HG03442 (cell line): Measurements from ENCODE around the gene SLF1.
"Not testable (repeated sequence)": the region's sequence is repeated elsewhere in the genome, so short reads cannot be mapped to it uniquely, and the experiment has no call there.

Source experiments
- ATAC-seq: cut with Tn5 transposase; IDR thresholded peaks from one replicate; pipeline ENCODE4 v1.9.1; 2021; ENCODE audit warnings: mild to moderate bottlenecking, moderate library complexity; ENCODE audit not compliant: unreplicated experiment

The SLF1 gene

GRCh38 chr5:94618493-94619328, at the start of gene SLF1, which contains the start of gene KIAA0825:
Gene SLF1, plus strand, starts transcription at chr5:94618669. Its CDS starts 10,142 bp downstream, at chr5:94628811.
Gene KIAA0825, minus strand, starts transcription at chr5:94618604. Its CDS starts 81,478 bp downstream, at chr5:94537126.
- ATAC-seq, result peak; percentile 93

GRCh38 chr5:94571415-94571814, 47.1 kb upstream of the SLF1 start:
- ATAC-seq, result no peak

GRCh38 chr5:94573349-94573748, 45.1 kb upstream of the SLF1 start:
- not testable (repeated sequence) for ATAC-seq

DNA sequence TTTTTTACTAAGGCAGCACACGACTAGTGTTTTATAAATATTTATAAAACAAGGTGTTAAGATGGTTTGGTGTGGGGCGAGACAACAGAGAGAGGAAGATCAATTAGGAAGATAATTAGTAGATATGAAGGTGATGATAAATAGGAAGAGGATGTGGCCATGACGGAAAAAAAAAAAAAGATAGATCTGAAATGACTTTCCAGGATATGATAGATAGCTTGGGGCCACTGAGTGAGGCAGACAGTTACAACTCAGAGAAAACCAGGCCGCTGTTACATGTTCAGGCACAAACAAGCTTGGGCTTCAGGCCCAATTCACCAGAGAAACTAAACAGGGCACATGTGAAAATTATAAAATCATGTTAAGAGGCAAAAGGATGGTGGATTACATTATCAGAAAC, 43.3 kb upstream of the SLF1 start:
- no peak for ATAC-seq

- peak; percentile 74 for ATAC-seq
Measured at GRCh38 chr5:94577466-94578245, 40.8 kb upstream of the SLF1 start.

GRCh38 chr5:94595281-94595840, 23.1 kb upstream of the SLF1 start:
- no peak for ATAC-seq

GRCh38 chr5:94613583-94613982, 4.9 kb upstream of the SLF1 start:
- ATAC-seq, result no peak

DNA sequence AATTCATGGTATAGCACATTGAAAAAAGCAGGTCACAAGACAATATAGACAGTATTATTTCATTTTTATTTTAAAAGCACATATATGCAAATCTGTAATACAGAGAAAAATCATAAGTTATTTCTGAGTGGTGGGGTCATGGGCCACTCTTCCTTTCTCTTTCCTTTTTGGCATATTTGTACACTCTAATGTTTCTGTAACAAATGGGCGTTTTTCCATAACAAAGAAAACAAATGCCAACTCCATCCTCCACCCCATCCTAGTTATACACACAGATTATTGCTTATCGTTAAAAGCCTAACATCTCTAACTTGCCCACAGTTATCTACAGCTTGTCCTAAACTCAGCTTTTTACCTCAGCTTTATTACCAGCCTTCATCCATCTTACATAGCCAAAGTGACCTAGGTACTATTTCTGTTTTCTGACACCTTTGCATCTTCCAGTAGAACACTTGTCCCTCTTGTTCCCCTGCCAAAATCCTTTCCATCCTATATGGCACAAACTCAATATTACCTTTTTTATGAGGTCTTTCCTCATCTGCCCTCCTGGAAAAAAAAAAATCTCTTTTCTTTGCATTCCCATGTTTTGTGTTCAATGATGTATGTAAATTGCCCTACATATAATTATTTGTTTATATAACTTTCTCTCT, 4.2 kb upstream of the SLF1 start:
- ATAC-seq, result no peak

DNA sequence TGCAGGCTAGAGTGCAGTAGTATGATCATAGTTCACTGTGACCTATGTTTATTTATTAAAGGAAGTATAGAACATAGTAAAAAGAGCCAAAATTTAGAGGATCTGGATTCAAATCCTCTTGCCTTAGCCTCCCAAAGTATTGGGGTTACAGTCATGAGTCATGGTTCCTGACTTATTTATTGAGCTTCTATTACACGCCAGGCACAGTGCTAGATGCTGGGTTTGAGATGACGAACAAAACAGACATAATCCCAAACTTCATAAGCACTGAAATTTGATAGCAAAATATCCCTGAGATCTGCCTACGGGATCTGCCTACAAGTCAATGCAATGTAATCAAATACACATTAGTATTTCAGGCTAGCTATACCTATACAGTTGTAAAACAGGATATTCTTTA, 2.6 kb upstream of the SLF1 start:
- ATAC-seq, result no peak

GRCh38 chr5:94618029-94618492, 408 bp upstream of the SLF1 start:
- peak; percentile 32 for ATAC-seq

DNA sequence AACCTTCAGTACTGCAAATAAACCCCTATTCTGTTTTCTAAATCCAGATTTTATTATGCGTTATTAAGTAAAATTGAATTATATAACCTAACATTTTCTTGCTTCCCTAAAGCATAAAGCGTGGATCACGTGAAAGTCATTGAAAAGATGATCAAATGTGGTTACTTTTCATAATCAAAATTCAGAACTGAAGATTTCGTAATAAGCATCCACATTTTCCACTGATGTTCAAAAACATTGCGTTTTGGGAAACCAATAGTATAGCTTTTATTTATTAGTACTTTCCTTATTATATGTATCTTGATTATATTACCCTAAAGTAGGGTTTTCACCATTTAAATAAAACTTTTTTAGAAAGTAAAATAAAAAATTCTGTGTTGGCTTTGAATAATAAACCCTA, 1.8 kb downstream of the SLF1 start:
- no peak for ATAC-seq

GRCh38 chr5:94621763-94622162, 3.3 kb downstream of the SLF1 start:
- ATAC-seq, result no peak

GRCh38 chr5:94623011-94623410, 4.5 kb downstream of the SLF1 start:
- ATAC-seq, result no peak

DNA sequence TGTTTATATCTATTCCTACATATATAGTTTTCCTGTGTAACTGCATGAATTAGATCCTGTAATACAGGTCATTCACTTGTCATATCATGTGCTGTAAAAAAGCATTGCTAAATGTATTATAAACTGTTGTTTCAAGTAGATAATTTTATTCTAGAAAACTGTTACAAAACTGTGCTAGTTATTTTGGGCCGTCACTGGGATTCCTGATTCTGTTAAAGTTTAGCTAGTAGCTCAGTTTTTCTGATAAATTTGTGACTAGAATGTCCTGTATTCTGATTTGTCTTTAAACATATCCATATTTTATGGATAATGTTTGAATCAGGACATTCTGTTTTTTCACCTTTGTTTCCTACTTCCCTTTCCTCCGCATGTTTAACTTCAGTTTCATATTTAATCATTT, 5.4 kb downstream of the SLF1 start:
- ATAC-seq, result no peak

- ATAC-seq, result no peak
Measured at GRCh38 chr5:94627191-94627590, 8.7 kb downstream of the SLF1 start.

GRCh38 chr5:94632024-94632423, 13.6 kb downstream of the SLF1 start:
- peak; percentile 99 for ATAC-seq

GRCh38 chr5:94640176-94640575, 21.7 kb downstream of the SLF1 start:
- ATAC-seq, result no peak

GRCh38 chr5:94645053-94645452, 26.6 kb downstream of the SLF1 start:
- ATAC-seq, result no peak

- ATAC-seq, result no peak
Measured at GRCh38 chr5:94646758-94647157, 28.3 kb downstream of the SLF1 start.

GRCh38 chr5:94649874-94650273, 31.4 kb downstream of the SLF1 start:
- no peak for ATAC-seq

GRCh38 chr5:94658272-94658671, 39.8 kb downstream of the SLF1 start:
- no peak for ATAC-seq
